ENCODE measurements around the gene TTC23L. TPM values are rescaled to one million over a fixed set of nuclear protein-coding genes. Genes with fewer than 3 reads are reported as not detected.

Gene TTC23L
- total RNA-seq = 0.29 TPM in 1 of 2 replicates, not detected in the other

GRCh38 chr5:34838785-34839714, at the start of gene TTC23L:
TSS of gene TTC23L (plus strand) at chr5:34839164. CDS start at chr5:34840672, 1,508 bp downstream.
- DNase-seq (ENCODE audit: low read depth) = peak; percentile 40
- no peak for TF ChIP-seq CTCF (conservative IDR thresholded peaks at IDR 0.05; ENCODE audit: low read depth, low read length)
- H3K4me3 ChIP-seq (ENCODE audit: low read depth, low read length) = peak within 1 kb of the TSS; percentile 88

GRCh38 chr5:34789639-34790038, 49.3 kb upstream of the TTC23L start:
- TF ChIP-seq CTCF (conservative IDR thresholded peaks at IDR 0.05; ENCODE audit: low read depth, low read length) = no peak
- no peak for DNase-seq (ENCODE audit: low read depth)
- H3K4me3 ChIP-seq (ENCODE audit: low read depth, low read length) = no peak overlapping the region

GRCh38 chr5:34790069-34790468, 48.9 kb upstream of the TTC23L start:
- DNase-seq (ENCODE audit: low read depth) = no peak
- no peak for TF ChIP-seq CTCF (conservative IDR thresholded peaks at IDR 0.05; ENCODE audit: low read depth, low read length)

GRCh38 chr5:34791761-34792244, 47.2 kb upstream of the TTC23L start:
- TF ChIP-seq CTCF (conservative IDR thresholded peaks at IDR 0.05; ENCODE audit: low read depth, low read length) = no peak
- no peak for DNase-seq (ENCODE audit: low read depth)
- no peak overlapping the region for H3K4me3 ChIP-seq (ENCODE audit: low read depth, low read length)

More at GRCh38 chr5:34790069-34790468, 48.9 kb upstream of the TTC23L start:
- no peak overlapping the region for H3K4me3 ChIP-seq (ENCODE audit: low read depth, low read length)

GRCh38 chr5:34802834-34803563, 36.0 kb upstream of the TTC23L start:
- no peak for DNase-seq (ENCODE audit: low read depth)
- TF ChIP-seq CTCF (conservative IDR thresholded peaks at IDR 0.05; ENCODE audit: low read depth, low read length) = no peak
- no peak overlapping the region for H3K4me3 ChIP-seq (ENCODE audit: low read depth, low read length)

GRCh38 chr5:34803974-34804732, 34.8 kb upstream of the TTC23L start:
- no peak for TF ChIP-seq CTCF (conservative IDR thresholded peaks at IDR 0.05; ENCODE audit: low read depth, low read length)
- H3K4me3 ChIP-seq (ENCODE audit: low read depth, low read length) = no peak overlapping the region
- no peak for DNase-seq (ENCODE audit: low read depth)
